K562 (cell line): ENCODE results near the gene ACTN1.

Experiments
- ETV6 ChIP-seq, 3 experiments: fragments of 150-350 bp in 1 of 3; sonication (generic) in 1 of 3; formaldehyde crosslinking in 1 of 3; IDR thresholded peaks; 2 replicates each; pipeline versions ENCODE4 v1.6.1 to v1.8.0; 2014 to 2022; ENCODE audit warnings: borderline replicate concordance in 2 of 3, low read depth in 2 of 3, antibody characterized with exemption in 1 of 3, low read length in 1 of 3, mild to moderate bottlenecking in 1 of 3, missing genetic modification reagents in 1 of 3
- HDGF ChIP-seq: fragments of 450-650 bp; IDR thresholded peaks from 2 replicates; pipeline ENCODE4 v1.6.1; 2016
- HNRNPH1 ChIP-seq: fragments of 200-400 bp; formaldehyde crosslinking; optimal IDR thresholded peaks from 2 replicates; pipeline ENCODE3; 2017; ENCODE audit warnings: low read depth, mild to moderate bottlenecking, low read length, moderate library complexity
- MED1 ChIP-seq: sonication (generic); formaldehyde crosslinking; IDR thresholded peaks from 2 replicates; pipeline ENCODE4 v1.8.1; 2023; ENCODE audit warnings: missing genetic modification reagents, borderline replicate concordance
- RBFOX2 ChIP-seq: fragments of 200-400 bp; formaldehyde crosslinking; IDR thresholded peaks from 2 replicates; pipeline ENCODE4 v1.6.1; 2017; ENCODE audit warnings: low read depth, mild to moderate bottlenecking, low read length, moderate library complexity
- SP2 ChIP-seq: IDR thresholded peaks from 2 replicates; pipeline ENCODE4 v1.6.1; 2011; ENCODE audit warnings: mild to moderate bottlenecking, low read depth, low read length, moderate library complexity; ENCODE audit not compliant: poor library complexity, severe bottlenecking; ENCODE audit errors: extremely low read depth
- SUPT5H ChIP-seq: fragments of 450-650 bp; IDR thresholded peaks from 2 replicates; pipeline ENCODE4 v1.6.1; 2016
- TBP ChIP-seq: optimal IDR thresholded peaks from 2 replicates; pipeline ENCODE3; 2011; ENCODE audit warnings: low read depth, low read length, improper control_type of control experiment
- YY1 ChIP-seq, 3 experiments: IDR thresholded peaks; 2 replicates each; pipeline ENCODE4 v1.6.1; 2011; ENCODE audit warnings: low read length in 2 of 3, mild to moderate bottlenecking in 2 of 3, moderate library complexity in 2 of 3, borderline replicate concordance in 1 of 3, control low read depth in 1 of 3, low read depth in 1 of 3; ENCODE audit not compliant: insufficient read depth in 3 of 3, insufficient replicate concordance in 2 of 3, control insufficient read depth in 1 of 3, insufficient read length in 1 of 3; ENCODE audit errors: extremely low read depth in 1 of 3
- TF ChIP-seq, protein P1 (sequence below), 3 experiments: IDR thresholded peaks in 2 of 3; conservative IDR thresholded peaks in 1 of 3; 2 replicates each; pipeline ENCODE4 v1.5.1; 2011 to 2012; ENCODE audit warnings: low read length in 3 of 3, mild to moderate bottlenecking in 3 of 3, control low read depth in 2 of 3, improper control_type of control experiment in 1 of 3, inconsistent platforms in 1 of 3, low read depth in 1 of 3, mixed read lengths in 1 of 3, moderate library complexity in 1 of 3; ENCODE audit not compliant: insufficient read depth in 2 of 3
- TF ChIP-seq, protein P2 (sequence below): fragments of 250-450 bp; sonication (Bioruptor Pico); IDR thresholded peaks from 2 replicates; pipeline ENCODE4 v1.6.1; 2021; ENCODE audit warnings: mild to moderate bottlenecking

- TF ChIP-seq TBP (no peak), RBFOX2 (no peak), SP2 (no peak), HNRNPH1 (no peak), SUPT5H (no peak), ETV6 (IDR thresholded peaks at IDR 0.05; ENCODE audit: borderline replicate concordance in 1 of 2, low read depth in 2 of 2, low read length in 1 of 2) (no peak), ETV6 (CRISPR knock-in tag; IDR thresholded peaks at IDR 0.05; ENCODE audit: borderline replicate concordance) (no peak), HDGF (no peak), YY1 (IDR thresholded peaks at IDR 0.05; ENCODE audit: borderline replicate concordance in 1 of 3, control insufficient read depth in 1 of 3, extremely low read depth in 1 of 3, insufficient read depth in 3 of 3, insufficient read length in 1 of 3, insufficient replicate concordance in 2 of 3, low read depth in 1 of 3, low read length in 2 of 3) (no peak), MED1 (no peak)
- TF ChIP-seq, protein P1, sequence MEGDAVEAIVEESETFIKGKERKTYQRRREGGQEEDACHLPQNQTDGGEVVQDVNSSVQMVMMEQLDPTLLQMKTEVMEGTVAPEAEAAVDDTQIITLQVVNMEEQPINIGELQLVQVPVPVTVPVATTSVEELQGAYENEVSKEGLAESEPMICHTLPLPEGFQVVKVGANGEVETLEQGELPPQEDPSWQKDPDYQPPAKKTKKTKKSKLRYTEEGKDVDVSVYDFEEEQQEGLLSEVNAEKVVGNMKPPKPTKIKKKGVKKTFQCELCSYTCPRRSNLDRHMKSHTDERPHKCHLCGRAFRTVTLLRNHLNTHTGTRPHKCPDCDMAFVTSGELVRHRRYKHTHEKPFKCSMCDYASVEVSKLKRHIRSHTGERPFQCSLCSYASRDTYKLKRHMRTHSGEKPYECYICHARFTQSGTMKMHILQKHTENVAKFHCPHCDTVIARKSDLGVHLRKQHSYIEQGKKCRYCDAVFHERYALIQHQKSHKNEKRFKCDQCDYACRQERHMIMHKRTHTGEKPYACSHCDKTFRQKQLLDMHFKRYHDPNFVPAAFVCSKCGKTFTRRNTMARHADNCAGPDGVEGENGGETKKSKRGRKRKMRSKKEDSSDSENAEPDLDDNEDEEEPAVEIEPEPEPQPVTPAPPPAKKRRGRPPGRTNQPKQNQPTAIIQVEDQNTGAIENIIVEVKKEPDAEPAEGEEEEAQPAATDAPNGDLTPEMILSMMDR (IDR thresholded peaks at IDR 0.05 in 2 of 3, conservative IDR thresholded peaks at IDR 0.05 in 1 of 3; ENCODE audit: insufficient read depth in 2 of 3, low read depth in 1 of 3, low read length in 3 of 3): no peak
- TF ChIP-seq, protein P2, sequence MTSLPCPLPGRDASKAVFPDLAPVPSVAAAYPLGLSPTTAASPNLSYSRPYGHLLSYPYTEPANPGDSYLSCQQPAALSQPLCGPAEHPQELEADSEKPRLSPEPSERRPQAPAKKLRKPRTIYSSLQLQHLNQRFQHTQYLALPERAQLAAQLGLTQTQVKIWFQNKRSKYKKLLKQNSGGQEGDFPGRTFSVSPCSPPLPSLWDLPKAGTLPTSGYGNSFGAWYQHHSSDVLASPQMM (CRISPR knock-in tag): no peak
Measured at GRCh38 chr14:68961361-68961760, 17.7 kb downstream of the ACTN1 start.
